GM12874 (cell line): Measurements from ENCODE around the gene DAW1.

Experiments used
- CTCF ChIP-seq: IDR thresholded peaks from 2 replicates; pipeline ENCODE4 v1.5.1; 2011; ENCODE audit warnings: low read depth, mild to moderate bottlenecking, control low read depth, low read length, moderate library complexity; ENCODE audit not compliant: insufficient read depth

Gene DAW1

DNA sequence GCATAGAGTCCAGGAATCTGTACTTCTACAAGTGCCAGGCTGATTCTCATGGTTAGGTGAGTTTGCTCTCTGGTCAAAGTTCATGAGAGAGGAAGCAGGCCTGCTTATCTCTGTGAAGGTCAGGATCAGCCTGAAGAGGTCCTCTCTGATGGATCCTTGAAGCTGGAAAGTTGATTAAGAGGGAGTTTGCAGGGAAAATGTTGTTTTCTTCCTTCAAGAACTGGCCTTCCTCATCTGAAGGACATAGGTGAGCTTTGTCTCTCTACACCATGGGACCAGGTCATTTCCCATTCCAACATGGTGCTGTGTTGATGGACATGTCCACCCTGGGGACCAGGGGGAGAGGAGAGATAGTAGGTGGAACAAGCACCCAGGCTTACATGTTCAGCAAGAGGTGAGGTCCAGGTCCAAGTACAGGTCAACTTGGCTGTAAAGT is 42.9 kb upstream of the DAW1 start:
- TF ChIP-seq CTCF: no peak

- no peak for TF ChIP-seq CTCF
These were observed 42.1 kb upstream of the DAW1 start for GRCh38 chr2:227829337-227829736.

GRCh38 chr2:227834423-227834822 is 37.0 kb upstream of the DAW1 start:
- TF ChIP-seq CTCF: no peak

DNA sequence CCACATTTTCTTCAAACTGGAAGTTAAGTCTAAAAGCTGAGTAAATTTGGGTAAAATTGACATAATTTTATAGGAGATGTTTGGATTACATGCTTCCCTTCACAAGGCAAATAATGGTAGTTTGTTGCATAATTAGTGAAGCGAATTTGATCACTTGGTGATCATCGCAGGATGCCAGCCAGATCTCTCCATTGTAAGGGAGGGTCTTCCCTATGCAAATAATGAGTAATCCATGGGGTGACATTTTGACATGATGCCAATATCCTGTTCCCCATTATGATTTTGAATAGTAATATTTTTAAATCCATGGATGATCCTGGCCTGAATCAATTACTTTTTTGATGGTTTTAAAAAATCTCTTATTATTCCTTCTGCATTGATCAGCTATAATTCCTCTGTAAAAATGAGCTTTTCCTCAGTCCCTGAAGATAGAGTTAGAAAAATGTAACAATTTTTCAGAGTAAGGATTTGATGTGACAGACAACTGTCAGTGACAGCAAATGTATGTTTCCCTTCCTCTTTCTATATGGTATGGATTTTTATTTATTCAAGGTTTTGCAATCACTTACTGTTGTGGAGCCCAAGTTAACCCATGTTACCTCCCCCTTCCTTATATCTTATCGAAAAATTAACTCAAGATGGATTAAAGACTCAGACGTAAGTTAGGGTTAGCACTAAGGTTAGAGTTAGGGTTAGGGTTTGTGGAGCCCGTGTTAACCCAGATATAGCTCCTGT is 36.3 kb upstream of the DAW1 start:
- no peak for TF ChIP-seq CTCF

- no peak for TF ChIP-seq CTCF
These were observed 24.6 kb upstream of the DAW1 start for GRCh38 chr2:227846831-227847230.

DNA sequence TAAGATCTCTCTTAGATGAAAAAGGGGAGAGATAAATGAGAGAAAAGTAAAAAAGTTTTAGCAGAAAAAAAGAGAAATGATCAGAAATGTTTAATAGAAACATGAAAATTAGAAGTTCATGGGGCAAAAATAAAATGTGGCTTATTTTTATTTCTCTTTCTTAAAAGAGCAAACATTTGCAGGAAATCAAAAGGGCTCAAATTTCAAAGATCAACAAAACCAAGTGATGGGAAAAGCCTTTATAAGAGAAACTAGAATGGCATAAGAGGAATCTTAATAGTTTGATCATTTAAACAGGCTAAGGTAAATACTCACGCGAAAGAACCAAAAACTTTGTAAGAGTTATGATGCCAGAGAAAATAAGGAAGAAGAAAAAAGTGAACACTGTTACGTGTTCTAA is 23.3 kb upstream of the DAW1 start:
- no peak for TF ChIP-seq CTCF

- no peak for TF ChIP-seq CTCF
These were observed 22.8 kb upstream of the DAW1 start for GRCh38 chr2:227848586-227848985.

DNA sequence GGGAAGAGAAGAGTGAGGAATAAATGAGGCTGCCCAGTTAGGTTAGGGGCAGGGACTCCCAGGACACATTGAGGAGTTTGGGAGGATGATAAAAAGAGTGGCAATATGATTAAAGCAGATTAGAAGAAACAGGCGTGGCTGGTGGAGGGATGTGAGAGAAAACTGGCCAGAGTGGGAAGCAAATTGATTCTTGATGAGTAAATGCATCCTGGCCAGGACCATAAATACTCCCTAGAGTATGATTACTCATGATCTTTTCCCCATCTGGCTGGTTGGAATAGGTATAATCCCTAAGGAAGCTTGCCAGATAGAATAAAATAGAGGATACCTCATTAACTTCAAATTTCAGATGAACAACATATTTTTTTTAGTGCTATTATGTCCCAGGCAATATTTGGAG is 21.5 kb upstream of the DAW1 start:
- no peak for TF ChIP-seq CTCF
